Loucy (cell line): ENCODE results near the gene SMC6.

Experiments used
- CTCF ChIP-seq: fragments of 200-600 bp; sonication (generic); conservative IDR thresholded peaks from 2 replicates; pipeline ENCODE4 v1.5.1; 2014; ENCODE audit warnings: mild to moderate bottlenecking, antibody characterized with exemption, low read length
- EZH2phosphoT487 ChIP-seq: fragments of 200-600 bp; IDR thresholded peaks from 2 replicates; pipeline ENCODE4 v1.6.1; 2018; ENCODE audit warnings: antibody characterized with exemption, mild to moderate bottlenecking, moderate library complexity, borderline replicate concordance

- TF ChIP-seq CTCF (no peak), EZH2phosphoT487 (no peak)
These were observed at the start of gene SMC6, which contains the start of gene GEN1 for GRCh38 chr2:17753803-17754663.
